AML-193 (cell line): Measurements from ENCODE around the gene TMEM139.
"Not testable (repeated sequence)": the region's sequence is repeated elsewhere in the genome, so short reads cannot be mapped to it uniquely, and the experiment has no call there.

Experiments
- DNase-seq, 2 experiments: peaks; one replicate each; lab custom pipeline; 2025; lab: John Stamatoyannopoulos, UW

Gene TMEM139

DNA sequence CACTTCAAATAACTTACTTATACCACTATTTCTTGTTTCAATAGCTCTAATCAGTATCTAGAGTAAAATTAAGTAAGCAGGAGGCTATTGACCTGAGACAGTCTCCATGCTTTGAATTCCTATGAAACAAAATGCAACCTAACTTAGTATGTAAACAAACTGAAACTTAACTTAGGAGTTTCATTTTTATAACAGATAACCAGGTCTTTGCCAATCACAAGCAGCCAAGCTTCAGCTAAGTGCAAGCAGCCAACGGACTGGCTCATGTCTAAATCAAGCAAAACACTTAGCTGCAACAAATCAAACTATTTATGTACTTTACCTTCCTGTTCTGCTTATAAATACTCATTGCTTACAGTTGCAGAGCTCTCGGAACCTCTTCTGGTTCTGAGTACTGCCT, 25.9 kb upstream of the TMEM139 start:
- DNase-seq = no peak

DNA sequence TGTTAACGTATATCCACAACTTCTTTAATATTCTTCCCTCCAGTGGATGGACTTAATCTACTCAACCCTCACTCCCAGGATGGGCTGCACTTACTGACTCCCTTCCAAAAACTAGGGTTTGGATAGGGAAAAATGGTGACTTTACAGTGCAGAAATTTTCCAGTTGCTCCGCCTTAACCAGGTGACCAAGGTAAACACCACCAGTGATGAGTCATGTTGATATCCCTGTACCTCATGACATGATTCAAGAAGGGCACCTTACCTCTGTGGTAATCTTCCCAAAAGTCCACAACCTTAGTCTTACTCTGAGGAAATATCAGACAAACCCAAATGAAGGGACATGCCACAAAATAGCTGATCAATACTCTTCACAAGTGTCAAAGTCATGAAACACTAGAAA, 25.0 kb upstream of the TMEM139 start:
- DNase-seq = no peak

DNA sequence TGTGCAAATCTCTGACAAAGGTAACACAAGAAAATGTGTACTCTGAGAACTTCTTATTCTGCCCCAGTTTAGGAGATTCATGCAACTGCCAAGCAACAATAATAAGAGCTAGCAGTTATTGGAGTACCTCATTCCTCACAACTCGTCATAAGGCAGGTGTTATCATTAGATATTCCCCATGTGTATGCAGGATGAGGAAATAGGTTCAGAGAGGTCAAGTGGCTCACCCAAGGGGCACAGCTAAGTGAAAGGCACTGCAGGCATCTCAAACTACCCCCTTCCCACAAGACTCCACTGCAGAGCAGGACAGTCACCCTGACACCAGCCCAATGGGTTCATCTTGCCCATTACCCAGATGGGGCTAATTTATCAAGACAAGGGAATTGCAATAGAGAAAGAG, 22.9 kb upstream of the TMEM139 start:
- no peak for DNase-seq

DNA sequence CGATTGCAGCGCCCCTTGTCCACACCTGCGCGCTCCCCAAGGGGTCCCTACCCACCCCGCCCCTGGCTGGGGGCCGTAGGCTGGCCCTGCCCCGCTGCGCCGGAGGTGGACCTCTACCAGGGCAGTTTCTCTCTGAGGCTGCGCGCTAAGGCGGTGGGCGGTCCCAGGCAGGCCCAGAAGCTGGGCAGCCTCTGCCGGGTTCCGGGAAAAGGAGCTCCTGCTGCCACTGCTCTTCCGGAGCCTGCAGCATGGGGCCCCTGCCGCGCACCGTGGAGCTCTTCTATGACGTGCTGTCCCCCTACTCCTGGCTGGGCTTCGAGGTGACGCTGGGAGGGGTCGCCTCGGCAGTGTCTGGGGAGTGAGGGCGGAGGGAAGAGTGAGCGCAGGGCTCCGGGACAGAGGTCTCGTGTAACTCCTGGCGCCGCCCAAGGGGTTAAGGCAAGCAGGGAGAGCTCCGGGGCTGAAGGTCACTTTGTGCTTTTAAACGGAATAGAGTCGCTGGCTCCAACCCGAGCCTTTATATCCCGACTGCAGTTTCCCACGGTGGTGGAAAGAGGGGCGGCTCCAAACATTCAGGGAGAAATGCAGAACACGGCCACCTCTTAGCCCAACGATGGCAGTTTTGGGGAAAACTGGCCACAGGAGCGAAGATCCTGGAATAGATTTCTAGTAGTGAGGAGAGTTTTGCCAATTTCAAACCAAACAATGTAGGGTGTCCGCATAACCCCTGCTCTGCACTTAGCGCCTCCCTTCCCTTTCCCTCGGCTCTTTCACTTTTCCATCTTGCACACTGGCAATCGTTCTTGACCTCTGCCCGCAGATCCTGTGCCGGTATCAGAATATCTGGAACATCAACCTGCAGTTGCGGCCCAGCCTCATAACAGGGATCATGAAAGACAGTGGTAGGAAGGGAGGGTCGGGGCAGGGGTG, 21.2 kb upstream of the TMEM139 start, which contains the start of gene GSTK1:
Gene GSTK1 (plus strand): TSS at position 176 of the 930 bp plus-strand sequence. CDS start 73 bp downstream, at position 249.
- DNase-seq = peak; percentile 69 to 72

DNA sequence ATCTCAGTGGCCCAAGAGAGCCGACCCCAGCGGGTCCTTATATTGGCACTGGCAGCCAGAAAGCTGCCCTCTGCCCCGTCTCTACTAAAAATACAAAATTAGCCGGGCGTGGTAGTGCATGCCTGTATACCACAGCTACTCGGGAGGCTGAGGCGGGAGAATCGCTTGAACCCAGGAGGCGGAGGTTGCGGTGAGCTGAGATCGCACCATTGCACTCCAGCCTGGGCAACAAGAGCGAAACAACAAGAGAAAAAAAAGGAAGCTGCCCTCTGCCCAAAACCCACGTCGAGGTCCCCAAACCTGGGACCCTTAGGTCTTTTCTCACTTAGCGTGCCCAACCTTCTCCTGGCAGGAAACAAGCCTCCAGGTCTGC, 20.6 kb upstream of the TMEM139 start:
- not testable (repeated sequence) for DNase-seq

DNA sequence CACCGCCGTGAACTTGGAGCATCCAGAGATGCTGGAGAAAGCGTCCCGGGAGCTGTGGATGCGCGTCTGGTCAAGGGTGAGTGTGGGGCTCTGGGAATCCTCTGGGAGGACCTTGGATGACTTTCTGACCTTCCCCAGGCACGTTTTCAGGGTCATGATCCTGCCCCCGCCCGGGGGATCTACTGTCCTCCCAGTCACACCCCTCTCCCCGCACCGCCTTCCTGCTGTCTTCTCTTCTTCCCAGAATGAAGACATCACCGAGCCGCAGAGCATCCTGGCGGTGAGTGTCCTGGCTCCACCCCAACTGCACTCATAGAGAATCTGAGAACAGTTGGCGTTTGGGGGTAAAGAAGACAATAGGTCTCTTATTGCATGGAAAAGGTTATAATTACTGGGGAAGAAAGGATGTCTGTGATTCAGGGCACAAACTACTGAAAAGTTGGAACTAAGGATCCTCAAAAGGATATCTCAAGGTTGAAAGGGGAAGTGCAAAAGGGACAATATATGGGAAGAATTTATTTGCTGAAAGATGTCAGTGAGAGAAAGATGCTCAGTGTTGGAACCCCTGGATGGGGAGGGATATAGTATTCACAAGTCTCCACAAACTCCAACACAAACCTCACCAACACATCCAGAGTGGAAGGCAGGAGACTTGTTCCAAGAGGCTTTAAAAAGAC, 19.6 kb upstream of the TMEM139 start:
- DNase-seq = no peak

DNA sequence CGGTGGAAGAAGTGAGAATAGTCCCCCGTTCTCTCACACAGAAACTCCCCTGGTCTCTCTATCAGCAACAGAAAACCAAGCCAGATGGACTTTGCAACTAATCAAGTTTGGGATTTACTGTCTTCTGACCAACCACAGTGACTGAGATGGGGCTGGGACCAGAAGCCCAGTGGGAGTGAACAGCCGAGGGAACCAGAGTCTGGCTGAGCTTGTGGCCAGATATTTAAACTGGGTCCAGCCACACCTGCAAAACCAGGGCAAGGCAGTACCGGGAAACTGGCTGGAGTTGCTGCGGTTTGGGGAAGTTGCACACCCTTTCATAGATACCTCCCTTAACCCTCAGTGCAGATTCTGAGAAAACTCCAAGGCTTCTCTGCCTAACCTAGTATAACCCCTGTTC, 15.5 kb upstream of the TMEM139 start:
- DNase-seq = no peak

DNA sequence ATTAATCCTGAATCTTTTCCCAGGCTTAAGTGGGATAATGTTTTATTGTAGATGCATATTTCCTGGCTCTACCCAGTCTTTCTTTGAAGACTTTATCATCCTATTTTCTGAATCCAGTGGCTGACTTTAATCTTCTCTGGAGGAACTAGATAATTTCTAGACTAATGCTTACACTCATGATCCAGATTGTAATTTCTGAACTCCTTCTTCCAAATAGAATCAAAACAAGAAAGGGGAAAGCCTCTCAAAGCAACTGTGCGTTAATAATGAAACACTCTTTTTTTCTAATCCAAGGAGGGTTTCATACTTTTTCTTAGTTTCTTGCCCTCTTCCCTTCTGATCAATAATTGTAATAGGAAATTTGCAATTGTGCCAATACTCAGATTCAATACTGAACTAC, 13.5 kb upstream of the TMEM139 start:
- no peak for DNase-seq

DNA sequence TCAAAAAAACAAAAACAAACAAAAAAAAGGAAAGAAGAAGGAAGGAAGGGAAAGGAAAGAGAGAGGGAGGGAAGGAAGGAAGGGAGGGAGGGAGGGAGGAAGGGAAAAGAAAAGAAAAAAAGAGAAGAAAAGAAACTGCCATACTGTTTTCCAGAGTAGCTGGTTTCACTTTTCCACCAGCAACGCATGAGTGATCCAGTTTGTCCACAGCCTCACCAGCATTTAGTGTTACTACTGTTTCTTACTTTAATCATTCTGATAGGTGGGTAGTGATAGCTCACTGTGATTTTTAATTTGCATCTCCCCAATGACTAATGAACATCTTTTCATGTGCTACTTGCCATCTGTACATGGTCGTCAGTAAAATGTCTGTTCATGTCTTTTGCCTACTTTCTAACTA, 11.9 kb upstream of the TMEM139 start:
- DNase-seq = no peak

DNA sequence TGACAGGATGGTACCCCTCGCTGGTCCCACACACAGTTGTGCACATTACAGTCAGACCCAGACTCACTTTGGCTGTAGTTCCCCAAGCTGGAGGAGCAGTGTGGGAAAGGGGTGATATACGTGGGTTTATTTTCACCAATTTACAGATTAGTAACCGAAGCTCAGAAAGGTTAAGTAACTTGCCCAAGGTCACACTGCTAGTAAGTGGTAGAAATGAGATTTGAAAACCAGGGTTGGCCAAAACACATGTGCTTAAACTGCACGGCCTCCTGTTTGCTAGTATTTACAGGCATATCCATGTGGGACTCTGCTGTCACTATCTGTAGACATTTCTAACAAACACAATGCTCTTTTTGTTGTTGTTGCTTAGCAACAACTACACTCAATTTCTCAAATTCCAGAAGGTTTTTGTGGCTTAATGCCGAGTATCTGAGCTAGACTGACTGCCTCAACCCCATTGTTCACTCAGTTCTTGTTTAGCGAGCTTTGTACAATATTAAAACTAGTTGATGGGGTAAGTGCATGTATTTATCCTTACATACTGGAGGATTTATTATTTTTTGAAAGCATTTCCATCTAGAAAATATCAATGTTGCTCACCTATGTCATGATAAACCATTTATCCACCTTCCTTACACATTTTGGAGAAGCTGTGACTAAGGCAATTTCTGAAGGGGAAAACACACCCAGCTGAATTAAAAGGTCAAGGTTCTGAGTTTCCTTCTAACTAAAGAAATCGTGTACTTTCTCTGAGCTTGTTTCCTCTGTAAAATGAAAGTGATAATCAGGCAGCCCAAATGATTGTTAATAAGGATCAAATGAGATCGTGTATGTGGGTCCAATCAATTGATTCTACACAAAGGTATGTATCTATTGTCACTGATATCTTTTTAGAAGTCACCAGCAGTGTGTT, 5.3 kb upstream of the TMEM139 start:
- DNase-seq = no peak

DNA sequence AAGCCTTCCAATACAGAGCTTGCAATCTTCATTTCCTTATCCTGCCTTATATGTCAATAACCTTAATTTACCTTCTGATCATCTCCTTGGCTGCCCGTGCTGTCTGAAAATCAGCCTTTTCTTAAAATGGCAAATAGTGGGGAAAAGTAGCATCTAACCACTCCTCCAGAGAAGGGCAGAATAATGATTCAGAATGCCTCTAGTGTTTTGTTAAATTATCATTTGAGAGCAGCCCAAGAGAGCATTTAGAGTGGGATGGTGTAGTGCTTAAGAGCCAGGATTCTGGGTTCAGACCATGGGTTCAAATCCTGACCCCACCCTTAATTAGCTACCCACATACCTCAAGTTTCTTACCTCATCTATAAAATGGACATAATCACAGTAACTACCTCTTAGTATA, 4.6 kb upstream of the TMEM139 start:
- no peak for DNase-seq

DNA sequence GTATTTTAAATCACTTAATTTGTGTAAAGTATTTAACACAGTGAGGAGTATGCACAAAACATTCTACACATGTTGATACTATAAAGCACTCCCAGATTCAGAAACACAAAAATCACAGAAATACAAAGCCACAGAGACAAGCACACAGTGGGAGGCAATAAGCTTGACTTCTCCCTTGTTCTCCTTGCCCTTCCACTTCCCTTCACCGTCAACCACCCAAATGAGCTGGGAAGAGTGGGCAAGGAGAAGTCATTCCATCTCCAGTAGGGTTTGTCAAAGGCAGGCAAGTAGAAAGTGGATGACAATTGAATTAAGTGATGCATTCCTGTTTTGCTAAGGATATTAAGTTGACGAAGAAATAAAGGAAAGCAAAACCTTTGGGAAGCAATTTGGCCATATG, 4.2 kb upstream of the TMEM139 start:
- no peak for DNase-seq

DNA sequence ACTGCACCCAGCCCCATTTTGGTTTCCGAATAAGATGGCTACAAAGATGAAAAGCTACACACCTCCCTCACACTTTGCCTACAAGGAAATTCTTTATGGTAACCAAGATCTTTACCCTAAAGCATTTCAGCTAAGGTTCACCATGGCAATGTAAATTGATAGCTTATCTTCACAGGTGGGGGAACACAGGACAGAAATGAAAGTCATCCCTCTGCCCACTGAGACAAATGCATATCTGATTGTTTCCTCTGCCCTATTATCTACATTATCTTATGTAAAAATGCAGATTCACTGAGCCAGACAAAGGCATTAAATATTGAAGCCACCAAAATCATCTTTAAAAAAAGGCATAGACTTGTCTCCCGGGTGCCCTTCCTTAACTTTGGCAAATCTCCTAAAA, 3.2 kb upstream of the TMEM139 start:
- DNase-seq = no peak

DNA sequence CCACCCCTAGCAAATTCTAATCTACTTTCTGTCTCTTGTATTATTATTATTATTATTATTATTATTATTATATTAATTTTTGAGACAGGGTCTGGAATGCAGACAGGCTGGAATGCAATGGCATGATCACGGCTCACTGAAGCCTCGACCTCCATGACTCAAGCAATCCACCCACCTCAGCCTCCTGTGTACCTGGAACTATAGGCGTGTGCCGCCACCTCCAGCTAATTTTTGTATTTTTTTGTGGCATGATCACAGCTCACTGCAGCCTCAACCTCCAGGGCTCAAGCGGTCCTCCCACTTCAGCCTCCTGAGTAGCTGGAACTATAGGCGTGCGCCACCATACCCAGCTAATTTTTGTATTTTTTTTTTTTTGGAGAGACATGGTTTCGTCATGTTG, 2.6 kb upstream of the TMEM139 start:
- DNase-seq = no peak

DNA sequence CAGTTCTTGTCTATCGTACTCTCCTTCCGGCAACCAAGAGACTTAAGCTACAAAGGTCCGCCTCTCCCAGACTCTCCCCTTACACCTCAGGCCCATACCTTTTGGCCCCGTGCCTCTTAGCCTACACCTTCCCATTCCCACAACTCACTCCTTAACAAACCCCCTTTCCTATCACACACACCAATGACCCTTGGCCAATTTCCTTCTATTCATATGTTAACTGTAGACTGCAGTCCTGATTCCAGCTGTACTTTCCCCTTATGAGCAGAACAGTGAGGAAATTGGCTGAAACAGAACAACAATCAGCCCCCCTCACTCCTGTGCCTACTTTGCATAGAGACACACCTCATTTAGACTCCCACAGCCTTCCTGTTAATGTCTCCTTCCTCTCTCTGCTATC, 1.4 kb upstream of the TMEM139 start:
- DNase-seq = no peak

DNA sequence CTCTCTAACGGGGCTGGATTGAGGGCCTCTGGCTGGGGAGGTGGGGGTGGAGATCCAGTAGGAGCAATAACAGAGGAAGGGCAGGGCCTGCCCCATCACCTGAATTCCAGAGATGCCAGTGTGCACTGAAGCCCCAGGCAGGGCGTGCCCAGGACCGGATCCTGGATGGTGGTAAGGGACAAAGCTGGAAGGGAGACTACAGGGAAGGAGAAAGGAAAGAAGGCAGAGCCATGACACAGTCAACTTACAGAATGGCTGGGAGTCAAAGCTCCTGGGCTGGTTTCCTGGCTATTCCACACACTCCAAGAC, 666 bp downstream of the TMEM139 start:
- DNase-seq = no peak

DNA sequence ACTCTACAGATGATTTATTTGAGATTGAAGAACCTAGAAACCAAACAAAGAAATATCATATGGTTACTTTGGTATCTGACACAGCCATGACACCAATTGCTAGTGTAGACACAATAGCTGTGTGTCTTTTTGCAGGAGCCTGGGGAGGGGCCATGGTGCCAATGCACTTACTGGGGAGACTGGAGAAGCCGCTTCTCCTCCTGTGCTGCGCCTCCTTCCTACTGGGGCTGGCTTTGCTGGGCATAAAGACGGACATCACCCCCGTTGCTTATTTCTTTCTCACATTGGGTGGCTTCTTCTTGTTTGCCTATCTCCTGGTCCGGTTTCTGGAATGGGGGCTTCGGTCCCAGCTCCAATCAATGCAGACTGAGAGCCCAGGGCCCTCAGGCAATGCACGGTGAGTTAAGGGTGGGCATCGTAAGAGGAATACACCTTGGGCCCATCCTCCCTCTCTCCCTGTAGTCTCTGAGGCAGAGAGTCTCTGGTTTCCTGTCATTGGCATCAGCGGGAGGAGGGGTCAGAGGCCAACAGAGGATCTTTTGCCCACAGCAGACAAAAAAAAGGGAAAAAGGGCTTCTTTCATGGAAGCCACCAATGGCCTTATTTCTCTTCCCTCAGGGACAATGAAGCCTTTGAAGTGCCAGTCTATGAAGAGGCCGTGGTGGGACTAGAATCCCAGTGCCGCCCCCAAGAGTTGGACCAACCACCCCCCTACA, 1.2 kb downstream of the TMEM139 start:
- no peak for DNase-seq

DNA sequence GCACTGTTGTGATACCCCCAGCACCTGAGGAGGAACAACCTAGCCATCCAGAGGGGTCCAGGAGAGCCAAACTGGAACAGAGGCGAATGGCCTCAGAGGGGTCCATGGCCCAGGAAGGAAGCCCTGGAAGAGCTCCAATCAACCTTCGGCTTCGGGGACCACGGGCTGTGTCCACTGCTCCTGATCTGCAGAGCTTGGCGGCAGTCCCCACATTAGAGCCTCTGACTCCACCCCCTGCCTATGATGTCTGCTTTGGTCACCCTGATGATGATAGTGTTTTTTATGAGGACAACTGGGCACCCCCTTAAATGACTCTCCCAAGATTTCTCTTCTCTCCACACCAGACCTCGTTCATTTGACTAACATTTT, 1.7 kb downstream of the TMEM139 start:
- DNase-seq = no peak

DNA sequence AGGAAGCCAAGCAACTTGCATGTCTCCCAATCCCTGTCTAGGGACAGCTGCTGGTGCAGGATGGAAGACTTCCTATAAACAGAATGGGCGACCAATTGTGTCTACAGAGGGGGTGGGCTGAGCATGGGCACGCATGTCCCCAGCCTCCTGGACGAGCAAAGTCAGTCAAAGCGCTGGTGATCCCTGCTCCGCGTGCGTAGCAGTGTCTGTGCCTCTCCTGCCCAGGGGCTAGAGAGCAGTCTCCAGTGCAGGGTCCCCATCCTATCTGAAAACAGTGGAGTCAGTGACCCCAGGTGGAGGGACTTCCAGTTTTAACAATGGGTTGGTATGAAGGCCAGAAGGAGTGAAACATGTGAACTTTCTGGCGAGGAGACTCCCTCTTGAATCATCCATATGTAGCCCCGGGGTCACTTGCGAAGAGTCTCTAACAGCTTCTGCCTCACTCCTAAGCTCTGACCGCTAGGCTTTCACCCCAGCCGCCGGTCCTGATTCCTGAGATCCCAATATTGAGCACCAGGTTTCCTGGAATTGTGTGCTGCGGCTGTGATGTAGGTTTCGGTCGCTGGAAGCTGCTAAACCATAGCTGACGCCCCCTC, 2.7 kb downstream of the TMEM139 start:
- DNase-seq = no peak

DNA sequence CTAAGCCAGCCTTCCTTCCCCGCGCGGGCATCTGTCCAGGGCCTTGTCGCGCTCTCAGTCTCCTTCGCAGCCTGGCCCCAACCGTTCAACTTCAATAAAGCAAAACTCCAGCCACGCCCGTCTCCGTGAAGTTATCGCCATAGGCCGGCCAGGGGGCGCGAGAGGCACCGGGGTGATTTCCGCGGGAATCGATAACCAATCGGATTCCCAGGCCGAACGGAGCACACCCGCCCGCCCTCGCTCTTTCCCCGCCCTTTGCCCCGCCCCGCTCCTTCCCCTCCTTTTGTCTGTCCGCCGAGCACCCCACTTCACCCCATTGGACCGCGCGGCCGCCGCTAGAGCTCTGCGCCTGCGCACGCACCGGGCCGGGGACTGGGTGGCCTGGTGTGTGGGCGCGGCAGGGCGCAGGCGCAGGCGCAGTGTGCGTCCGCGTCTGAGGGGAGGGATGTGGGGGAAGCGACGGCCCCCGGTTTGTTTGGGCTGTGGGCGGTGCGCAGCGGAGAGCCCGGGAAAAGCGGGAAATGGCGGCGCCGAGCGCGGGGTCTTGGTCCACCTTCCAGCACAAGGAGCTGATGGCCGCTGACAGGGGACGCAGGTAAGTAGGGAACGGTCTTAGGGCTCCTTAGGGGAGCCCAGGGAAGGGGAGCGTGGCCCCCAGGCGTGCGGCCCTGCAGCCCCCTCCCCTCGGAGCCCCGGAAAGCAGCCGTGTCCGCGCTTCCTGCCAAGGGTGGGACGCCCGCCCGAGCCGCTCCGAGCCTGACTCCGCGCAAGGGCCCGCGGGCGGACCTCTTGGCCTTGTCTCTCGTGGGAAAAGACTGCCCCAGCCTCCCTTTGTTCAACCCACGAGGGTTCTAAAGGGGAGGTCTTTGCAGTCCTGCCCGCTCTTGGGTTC, 3.4 kb downstream of the TMEM139 start, which contains the start of gene CASP2:
Gene CASP2 (plus strand): TSS at position 417 of the 892 bp plus-strand sequence. CDS start 105 bp downstream, at position 522.
- DNase-seq = peak; percentile 90 to 91
